ENCODE data around the gene CNGA4.

CNGA4 gene, protein sequence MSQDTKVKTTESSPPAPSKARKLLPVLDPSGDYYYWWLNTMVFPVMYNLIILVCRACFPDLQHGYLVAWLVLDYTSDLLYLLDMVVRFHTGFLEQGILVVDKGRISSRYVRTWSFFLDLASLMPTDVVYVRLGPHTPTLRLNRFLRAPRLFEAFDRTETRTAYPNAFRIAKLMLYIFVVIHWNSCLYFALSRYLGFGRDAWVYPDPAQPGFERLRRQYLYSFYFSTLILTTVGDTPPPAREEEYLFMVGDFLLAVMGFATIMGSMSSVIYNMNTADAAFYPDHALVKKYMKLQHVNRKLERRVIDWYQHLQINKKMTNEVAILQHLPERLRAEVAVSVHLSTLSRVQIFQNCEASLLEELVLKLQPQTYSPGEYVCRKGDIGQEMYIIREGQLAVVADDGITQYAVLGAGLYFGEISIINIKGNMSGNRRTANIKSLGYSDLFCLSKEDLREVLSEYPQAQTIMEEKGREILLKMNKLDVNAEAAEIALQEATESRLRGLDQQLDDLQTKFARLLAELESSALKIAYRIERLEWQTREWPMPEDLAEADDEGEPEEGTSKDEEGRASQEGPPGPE

DNA sequence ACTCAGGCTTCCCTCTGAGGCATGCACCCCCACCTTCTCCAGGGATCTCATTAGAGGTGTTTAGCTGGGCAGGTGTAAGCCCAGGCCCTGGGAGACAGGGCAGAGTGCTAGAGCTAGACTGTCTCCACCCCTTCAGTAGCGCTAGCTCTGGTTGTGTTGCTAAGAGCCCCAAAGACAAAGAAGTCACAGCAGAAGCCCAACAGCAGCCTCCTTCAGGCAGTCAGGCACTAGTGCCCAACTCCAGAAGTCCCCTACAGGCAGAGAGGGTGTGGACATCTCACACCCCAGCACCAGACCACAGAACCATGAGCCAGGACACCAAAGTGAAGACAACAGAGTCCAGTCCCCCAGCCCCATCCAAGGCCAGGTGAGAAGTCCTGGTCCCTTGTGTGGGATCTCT, at the start of gene CNGA4:
Gene CNGA4, plus strand, starts transcription at position 188 of the 400 bp plus-strand sequence. Its CDS starts 118 bp downstream, at position 306.
- DNase-seq (ENCODE audit: low read depth) = no peak

DNA sequence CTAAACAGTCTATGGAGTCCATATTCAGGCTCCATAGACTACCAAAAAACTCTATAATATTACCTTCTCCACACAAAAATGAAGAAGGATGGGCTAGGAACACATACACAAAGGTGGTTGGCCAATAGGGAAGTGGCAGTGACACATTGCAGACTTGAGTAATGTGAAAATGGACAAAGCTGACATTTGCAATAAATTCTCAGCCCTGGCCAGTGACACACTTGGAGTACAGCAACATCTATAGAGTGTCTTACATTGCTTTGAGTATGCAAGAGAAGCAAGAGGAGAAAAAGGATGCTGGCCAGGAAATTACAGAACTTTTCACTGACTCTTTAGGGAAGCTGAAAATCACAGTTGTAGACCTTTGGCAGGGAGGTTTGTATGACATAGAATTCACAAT, 47.1 kb upstream of the CNGA4 start:
- DNase-seq (ENCODE audit: low read depth) = no peak

DNA sequence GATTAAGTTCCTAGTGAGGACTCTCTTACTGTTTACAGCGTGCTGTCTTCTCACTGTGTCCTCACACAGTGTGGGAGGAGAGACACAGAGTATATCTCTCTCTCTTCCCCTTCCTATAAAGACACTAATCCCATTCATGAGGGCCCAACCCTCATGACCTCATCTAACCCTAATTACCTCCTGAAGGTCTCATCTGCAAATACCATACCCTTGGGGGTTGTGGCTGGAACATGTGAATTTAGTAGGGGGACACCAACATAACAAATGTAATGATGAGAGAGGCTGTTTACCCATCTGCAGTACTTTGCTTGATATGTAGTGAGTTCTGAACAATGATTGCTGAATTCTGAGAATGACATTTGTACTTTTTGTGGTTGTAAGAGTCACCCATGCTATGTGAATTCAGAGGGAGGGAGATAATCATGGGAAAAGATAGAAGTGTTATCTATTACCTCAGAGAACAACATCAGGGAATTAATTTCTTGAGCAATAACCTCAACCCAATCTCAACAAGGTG, 44.8 kb upstream of the CNGA4 start:
- DNase-seq (ENCODE audit: low read depth) = no peak

DNA sequence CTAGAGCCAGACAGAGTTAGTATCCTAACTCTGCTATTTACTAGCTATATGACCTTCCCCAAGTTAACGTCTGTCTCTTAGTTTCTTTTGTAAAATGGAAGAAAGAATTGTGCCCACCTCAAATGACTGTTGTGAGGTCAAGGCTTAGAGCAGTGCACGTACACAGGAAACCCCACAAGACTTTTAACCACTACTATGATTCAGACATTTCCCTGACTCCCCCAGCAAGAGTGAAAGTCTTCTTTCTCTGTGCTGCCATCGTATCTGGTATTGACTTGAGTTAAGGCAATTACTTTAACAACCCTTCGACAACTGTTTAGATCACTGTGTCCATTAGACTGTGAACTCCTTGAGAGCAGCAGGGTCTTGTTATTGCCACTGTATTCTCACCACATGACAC, 42.5 kb upstream of the CNGA4 start:
- DNase-seq (ENCODE audit: low read depth) = no peak

DNA sequence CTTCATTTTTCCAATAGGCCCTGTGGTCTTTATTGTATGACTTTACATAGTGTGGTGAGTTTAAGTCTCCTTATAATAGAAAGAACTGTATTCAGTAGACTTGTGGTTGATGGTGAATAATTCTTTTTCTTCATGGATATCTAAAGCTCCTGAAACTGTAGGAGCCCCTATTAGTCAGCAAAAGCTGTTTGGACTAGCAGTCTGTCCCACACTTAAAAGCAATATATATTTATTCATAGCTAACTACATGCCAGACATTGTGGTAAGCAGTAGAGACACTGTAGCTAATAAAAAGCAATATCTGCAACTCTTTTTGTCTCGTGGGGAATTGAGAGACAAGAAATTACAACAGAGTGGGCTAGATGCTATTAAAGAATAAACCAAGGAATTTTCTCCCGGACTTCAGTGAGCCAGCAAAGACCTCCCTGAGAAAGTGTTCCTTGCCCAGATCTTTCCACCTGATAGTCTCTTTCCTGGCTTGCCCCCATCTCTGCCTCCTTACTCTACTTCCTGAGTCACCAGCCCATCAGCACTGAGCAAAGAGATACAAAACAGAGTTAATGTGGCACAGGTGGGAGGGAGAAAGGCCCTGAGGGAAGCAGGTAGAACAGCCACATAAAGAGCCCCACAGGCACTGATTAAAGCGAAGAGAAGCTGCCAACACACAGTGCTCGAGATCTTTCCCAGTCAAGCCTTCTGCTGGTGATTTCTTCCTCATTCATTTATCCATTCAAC, 41.3 kb upstream of the CNGA4 start:
- no peak for DNase-seq (ENCODE audit: low read depth)

DNA sequence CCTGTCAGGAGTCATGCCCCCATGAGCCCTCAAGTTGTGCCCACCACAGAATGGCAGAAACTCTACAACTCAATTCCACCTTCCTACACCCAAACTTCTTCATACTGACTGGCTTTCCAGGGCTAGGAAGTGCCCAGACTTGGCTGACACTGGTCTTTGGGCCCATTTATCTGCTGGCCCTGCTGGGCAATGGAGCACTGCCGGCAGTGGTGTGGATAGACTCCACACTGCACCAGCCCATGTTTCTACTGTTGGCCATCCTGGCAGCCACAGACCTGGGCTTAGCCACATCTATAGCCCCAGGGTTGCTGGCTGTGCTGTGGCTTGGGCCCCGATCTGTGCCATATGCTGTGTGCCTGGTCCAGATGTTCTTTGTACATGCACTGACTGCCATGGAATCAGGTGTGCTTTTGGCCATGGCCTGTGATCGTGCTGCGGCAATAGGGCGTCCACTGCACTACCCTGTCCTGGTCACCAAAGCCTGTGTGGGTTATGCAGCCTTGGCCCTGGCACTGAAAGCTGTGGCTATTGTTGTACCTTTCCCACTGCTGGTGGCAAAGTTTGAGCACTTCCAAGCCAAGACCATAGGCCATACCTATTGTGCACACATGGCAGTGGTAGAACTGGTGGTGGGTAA, 39.6 kb upstream of the CNGA4 start, which contains the start of gene OR52W1:
Gene OR52W1, plus strand, starts transcription at position 51 of the 637 bp plus-strand sequence. Its CDS starts 0 bp downstream, at position 51.
- no peak for DNase-seq (ENCODE audit: low read depth)

DNA sequence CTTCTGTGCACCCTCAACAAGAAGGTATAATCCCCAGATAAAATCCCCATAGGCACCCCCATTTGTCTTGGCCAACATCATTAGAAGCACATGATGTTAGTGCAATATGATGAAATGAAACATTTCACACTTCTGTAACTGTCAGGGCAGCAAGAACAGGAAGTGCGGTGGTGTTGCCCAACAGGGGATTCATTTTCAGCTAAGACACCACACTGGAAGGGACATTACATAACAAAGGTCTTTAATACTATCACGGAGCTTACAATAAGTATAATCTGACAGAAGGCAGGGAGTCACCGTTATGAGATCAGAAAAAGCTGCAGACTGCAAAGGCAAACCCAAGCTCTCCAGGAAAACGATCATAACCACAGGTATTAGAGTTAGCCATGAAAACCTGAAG, 37.9 kb upstream of the CNGA4 start:
- no peak for DNase-seq (ENCODE audit: low read depth)

DNA sequence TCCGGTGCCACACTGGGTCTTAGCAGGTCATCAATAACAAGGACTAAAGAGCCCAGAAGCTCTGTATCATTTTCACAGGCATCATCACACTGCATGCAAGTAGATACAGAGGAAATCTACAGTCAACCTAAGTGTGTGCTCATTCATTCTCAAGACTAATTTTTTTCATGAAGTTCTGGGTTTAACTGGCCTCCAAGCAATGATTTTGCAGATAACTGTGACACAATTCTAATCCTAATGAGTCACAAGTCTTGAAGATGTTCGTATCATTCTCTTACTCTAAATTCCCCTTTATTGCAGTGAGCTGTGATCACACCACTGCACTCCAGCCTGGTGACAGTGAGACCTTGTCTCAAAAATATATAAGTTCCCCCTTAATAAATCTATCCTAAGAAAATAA, 37.4 kb upstream of the CNGA4 start:
- no peak for DNase-seq (ENCODE audit: low read depth)

DNA sequence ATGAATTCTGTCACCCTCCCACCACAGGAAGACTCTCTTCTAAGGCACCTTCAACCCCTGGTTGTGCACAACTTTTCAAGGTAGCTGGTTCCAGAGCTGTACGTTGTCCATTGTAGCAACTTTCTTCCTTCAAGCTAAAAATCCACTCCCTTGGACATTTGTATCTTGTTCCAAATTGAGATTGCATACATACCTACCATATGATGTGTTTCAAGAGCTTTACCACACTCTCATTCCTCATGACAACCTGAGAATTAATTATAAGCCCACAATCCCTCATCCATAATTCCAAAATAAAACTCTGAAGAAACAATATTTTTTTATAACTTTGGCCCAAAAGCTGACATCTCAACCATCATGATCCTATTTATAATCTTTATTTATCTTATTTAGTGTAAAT, 36.8 kb upstream of the CNGA4 start:
- DNase-seq (ENCODE audit: low read depth) = no peak

DNA sequence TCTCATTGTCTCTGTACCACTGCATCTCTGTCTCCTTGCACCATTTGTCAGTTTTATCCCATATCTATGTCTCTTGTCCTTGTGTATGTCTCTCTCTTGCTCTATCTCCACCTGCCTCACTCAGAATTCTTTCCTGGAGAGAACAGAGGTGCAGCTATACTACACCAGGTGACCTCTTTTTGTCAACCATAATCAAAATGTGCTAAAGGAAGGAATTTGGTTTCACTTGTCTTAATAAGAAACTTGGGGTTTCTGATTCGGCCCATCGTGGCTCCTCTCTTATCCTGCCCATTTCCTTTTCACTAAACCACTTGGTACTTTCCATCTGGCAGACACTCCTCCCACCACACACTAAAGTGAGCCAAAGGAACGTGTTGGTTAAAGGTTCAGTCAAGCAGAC, 35.6 kb upstream of the CNGA4 start:
- DNase-seq (ENCODE audit: low read depth) = no peak

DNA sequence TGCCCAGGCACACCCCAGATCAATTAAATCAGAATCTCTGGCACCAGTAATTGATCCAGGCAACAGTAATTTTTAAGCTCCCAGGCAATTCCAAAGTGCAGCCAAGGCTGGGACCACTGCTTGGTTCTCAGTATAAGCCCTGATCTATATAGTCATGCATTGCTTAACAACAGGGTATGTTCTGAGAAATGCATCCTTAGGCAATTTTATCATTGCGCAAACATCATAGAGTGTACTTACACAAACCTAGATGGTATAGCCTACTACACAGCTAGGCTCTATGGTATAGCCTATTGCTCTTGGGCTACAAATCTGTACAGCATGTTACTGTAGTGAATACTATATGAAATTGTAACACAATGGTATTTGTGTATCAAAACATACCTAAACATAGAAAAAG, 34.2 kb upstream of the CNGA4 start:
- DNase-seq (ENCODE audit: low read depth) = no peak

DNA sequence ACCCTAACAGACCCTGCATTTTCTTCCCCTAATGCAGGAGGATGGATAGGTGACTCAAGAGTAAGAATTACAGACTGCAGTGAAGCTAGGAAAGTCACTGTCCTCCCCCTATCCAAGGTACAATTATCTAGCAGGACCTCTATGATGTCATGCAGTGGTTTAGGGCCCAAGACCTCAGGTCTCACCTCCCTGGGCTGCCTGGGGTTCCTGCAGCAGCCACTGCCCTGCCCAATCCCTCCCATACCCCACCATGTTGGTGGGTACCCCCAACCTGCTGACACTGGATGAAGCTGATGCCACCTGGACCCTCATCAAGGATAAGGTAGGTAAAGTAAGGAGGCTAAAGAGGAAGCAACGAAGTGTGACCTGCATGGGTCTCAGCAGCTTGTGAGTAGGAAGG, 33.5 kb upstream of the CNGA4 start, which contains the start of gene C11orf42:
Gene C11orf42, plus strand, starts transcription at position 192 of the 400 bp plus-strand sequence. Its CDS starts 59 bp downstream, at position 251.
- DNase-seq (ENCODE audit: low read depth) = no peak

DNA sequence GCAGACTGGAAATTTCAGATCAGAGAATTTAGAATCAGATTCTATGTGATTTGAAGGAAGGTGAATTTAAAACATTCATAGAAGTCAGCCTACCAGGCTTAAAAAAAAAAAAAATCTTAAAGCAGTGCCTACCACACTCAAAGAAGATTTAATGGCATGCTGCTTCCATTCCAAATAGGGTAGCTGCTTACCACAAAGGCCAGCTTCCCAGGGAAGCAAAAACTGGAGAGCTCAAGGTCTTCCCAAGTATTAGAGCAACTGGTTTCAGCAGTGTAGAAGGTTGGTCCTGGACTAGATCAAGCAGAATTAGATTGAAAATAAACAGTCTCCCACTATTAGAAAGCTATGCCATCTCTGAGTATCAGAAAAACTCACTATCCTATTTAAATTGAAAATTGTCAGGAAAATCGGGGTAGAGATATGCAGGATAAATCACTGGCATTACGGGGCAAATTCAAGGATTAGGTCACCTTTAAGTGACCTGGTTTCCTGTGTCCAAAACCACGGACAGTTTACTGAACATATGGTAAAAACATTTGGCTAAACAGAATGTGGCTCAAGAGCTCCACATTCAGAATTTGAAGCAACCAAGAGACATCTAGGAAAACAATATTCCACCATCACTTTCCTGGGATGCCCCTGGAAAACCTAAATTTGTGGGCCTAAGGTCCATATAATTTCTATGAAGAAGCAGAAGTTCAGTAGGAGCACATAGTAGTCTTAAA, 32.3 kb upstream of the CNGA4 start:
- DNase-seq (ENCODE audit: low read depth) = no peak

DNA sequence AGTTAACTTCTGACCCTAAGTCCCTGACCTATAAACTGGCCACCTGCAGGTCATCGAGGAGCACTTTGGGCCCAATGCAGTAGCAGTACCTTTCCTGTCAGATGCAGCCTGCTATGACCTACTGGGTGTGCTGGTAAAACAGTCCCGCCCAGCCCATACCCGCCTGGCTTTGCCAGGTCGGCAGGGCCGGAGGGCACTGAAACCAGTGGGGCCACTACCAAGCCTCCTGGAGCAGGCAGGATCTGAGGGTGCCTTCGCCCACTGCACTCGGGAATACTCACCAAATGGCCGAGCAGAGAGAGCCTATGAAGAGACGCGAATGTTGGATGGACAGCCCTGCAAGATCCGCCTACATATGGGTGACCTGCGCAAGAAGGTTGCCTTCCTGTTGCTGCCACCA, 29.1 kb upstream of the CNGA4 start:
- no peak for DNase-seq (ENCODE audit: low read depth)

DNA sequence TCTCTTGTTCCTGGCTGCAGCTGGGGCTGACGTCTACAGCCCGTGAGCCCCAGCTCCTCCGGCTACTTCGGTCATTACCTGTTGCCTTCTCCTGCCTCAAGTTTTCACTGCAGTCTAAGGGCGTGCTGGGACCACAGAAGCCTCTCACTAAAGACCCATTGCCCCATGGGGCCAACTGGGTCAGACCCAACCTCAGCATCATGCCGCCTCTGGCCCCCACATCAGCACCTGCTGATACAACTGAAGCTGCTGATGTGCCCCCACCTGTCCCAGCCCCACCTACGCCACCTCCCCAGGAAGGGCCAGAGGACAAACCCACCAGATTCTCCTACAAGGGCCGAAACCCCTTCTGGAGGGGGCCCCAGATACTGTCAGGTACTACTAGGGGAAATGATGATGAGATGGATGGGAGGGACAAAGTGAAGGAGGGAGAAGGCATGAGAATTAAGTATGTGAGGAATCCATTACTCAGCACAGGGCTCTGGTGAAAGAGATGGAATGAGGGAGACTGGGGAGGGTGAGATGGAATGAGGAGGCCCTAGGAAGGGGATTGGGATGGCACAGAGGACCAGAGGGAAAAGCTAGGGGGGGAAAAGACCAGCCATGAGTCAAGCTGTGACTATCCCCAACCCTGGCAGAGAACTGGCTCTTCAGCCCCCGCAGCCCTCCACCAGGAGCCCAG, 28.5 kb upstream of the CNGA4 start:
- no peak for DNase-seq (ENCODE audit: low read depth)

DNA sequence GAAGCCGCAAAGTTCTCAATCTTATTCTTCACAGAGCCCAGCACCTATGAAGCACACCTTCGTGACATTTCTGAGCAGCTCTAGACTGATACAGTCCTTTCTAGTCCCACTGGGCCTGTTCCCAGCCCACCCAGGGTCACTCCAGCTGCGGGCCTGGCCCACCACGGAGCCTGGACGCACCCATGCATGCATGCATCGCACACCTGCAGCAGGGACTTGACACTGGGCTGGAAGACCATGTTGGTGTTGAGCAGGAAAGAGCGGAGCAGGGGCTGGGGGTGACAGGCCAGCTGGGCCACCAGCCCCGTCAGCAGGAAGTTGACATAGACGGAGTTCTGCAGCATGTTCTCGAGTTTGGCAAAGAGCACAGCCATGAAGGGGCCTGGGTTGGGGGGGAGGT, 24.4 kb upstream of the CNGA4 start:
- DNase-seq (ENCODE audit: low read depth) = no peak

DNA sequence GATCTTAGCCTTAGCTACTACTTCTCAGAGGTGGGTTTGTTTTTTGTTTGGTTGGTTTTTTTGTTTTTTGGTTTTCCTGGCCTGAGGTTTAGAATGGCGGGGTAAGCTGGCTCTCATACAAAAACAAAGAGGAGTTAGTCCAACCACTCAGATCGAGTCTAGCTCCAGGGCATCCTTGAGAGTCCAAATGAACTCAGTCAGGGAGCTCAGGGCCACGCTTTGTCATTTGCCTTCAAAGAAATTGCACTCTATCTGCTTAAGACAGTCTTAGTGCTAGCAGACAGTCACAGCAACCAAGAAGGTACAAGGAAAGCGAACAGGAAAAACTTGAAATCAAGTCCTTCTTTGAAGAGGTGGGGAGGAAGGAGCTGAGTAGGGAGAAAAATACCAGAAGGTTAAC, 22.4 kb upstream of the CNGA4 start:
- DNase-seq (ENCODE audit: low read depth) = no peak

DNA sequence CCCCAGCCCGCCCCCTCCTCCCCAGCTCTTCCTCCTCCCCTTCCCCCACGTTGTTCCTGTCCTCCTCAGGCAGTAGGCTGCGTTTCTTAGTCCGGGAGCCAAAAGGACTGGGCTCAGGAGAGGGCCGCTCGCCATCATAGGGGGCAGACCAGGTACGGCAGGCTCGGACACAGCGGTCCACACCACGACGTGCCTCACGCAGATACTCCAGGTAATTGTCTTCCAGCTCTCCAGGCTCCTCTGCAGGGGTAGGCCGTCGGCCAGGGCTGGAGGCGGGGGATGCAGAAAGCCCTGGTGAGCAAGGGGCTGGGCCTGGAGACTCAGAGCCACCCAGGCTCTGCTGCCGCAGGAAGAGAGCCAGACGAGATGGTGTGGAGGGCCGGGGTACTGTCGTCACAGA, 21.2 kb upstream of the CNGA4 start:
- DNase-seq (ENCODE audit: low read depth) = no peak

DNA sequence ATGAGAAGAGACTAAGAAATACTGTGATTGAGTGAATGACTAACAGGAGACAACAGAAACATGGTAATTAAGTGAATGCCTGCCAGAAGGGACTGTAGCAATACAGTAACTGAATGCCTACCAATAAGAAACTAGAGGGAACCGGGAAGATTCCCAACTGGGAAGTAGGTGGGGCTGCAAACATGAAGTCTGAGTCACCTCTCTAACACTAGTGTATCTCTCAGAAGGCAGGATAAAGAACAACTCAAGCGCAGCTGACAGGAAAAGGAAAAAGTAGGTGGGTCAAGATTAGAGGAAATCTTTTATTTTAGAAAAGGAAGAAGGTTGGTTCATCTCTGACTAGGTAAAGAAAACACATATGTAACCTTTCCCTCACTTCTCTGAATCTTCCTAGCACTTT, 19.5 kb upstream of the CNGA4 start:
- DNase-seq (ENCODE audit: low read depth) = no peak

DNA sequence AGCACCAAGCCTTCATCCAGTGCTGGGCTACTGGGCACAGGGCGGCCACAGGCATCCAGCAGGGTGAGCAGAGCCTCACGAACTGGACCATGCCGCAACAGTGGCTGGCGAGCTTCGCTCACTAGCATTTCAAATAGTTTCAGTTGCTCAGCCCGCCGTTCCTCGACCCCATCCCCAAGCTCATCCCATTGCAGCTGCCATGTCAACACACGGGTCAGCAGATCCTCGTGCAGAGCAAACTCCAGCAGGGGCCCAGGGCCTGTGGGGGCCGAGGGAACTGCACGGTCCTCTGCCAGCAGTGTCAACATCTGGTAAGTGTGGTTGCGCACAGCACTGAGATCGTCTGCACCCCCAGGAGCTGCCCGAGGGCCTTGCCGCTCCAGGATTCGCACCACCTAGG, 15.0 kb upstream of the CNGA4 start:
- DNase-seq (ENCODE audit: low read depth) = no peak

DNA sequence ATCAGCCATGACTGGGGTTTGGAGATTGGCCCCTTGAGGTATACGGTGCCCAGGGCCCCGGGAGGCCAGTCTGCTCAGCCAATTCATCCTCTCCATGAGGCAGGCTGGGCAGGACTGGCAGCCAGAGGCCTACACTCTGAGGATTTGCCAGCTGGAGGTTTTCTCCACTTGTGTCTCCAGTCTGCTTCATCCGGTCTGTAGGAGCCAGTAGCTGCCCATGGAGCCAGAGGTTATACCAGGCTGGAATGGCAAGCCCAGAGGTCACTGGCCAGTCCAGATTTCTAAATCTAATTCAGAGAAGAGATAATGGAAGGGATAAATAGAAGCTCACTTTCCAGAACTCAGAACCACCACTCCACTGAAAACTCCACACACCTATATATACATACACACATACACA, 14.5 kb upstream of the CNGA4 start:
- no peak for DNase-seq (ENCODE audit: low read depth)
